Stimulated activated CD8-positive, alpha-beta memory T cell treated with anti-CD3 and anti-CD28 coated beads, Interleukin-7, amount 100 ng/mL, for 4 hours (primary cell): ENCODE measurements around the gene ZNF687.
"Not testable (repeated sequence)": the region's sequence is repeated elsewhere in the genome, so short reads cannot be mapped to it uniquely, and the experiment has no call there.

Experiments used
- DNase-seq, 2 donors: peaks; one replicate each; pipeline ENCODE4 v3.0.0-alpha.2; 2020; ENCODE audit warnings: low read depth in 2 of 2

The ZNF687 gene

GRCh38 chr1:151281969-151282882 is at the start of gene ZNF687:
ZNF687 (plus strand) TSS chr1:151282299; CDS start chr1:151286292, 3,993 bp downstream.
- peak; percentile 95 to 98 for DNase-seq

GRCh38 chr1:151235235-151235634 is 46.9 kb upstream of the ZNF687 start:
- no peak for DNase-seq

GRCh38 chr1:151237678-151238466 is 44.2 kb upstream of the ZNF687 start:
- DNase-seq = no peak

- DNase-seq = no peak
Measured at GRCh38 chr1:151238467-151238739, 43.7 kb upstream of the ZNF687 start.

GRCh38 chr1:151242442-151242841 is 39.7 kb upstream of the ZNF687 start:
- DNase-seq = no peak

- no peak for DNase-seq
Measured at GRCh38 chr1:151243683-151244216, 38.3 kb upstream of the ZNF687 start.

GRCh38 chr1:151246786-151247185 is 35.3 kb upstream of the ZNF687 start:
- no peak for DNase-seq

- peak; percentile 41 to 48 for DNase-seq
Measured at GRCh38 chr1:151251656-151252470, 30.2 kb upstream of the ZNF687 start.

- peak; percentile 89 to 90 for DNase-seq
Measured at GRCh38 chr1:151254217-151255213, 27.6 kb upstream of the ZNF687 start, which contains the start of gene PSMD4. PSMD4 (plus strand) TSS chr1:151254734; CDS start chr1:151254783, 49 bp downstream.

GRCh38 chr1:151255381-151255780 is 26.7 kb upstream of the ZNF687 start:
- no peak for DNase-seq

GRCh38 chr1:151259351-151259750 is 22.7 kb upstream of the ZNF687 start:
- DNase-seq = no peak

- DNase-seq = no peak
Measured at GRCh38 chr1:151265446-151266236, 16.5 kb upstream of the ZNF687 start.

GRCh38 chr1:151266315-151266714 is 15.8 kb upstream of the ZNF687 start:
- DNase-seq = no peak

- DNase-seq = no peak
Measured at GRCh38 chr1:151266821-151267220, 15.3 kb upstream of the ZNF687 start.

GRCh38 chr1:151267760-151268159 is 14.3 kb upstream of the ZNF687 start:
- no peak for DNase-seq

- no peak for DNase-seq
Measured at GRCh38 chr1:151273924-151274466, 8.1 kb upstream of the ZNF687 start.

- DNase-seq = not testable (repeated sequence)
Measured at GRCh38 chr1:151275341-151275740, 6.8 kb upstream of the ZNF687 start.

GRCh38 chr1:151277249-151277648 is 4.8 kb upstream of the ZNF687 start:
- no peak for DNase-seq
